Urinary bladder (tissue), 4 donors: ENCODE data around the gene KRCC1. TPM values are rescaled to one million over a fixed set of nuclear protein-coding genes. Genes with fewer than 3 reads are reported as not detected.

Source experiments
- DNase-seq: peaks from one replicate; pipeline ENCODE4 v3.0.0-alpha.2; 2015; ENCODE audit errors: extremely low spot score
- H3K27ac ChIP-seq: one replicate; pipeline ENCODE4 v1.5.1; 2013; ENCODE audit warnings: low read depth, mild to moderate bottlenecking, moderate library complexity
- H3K36me3 ChIP-seq: one replicate; pipeline ENCODE4 v1.6.1; 2013; ENCODE audit warnings: mild to moderate bottlenecking, moderate library complexity; ENCODE audit not compliant: insufficient read depth
- H3K4me1 ChIP-seq: one replicate; pipeline ENCODE4 v1.6.1; 2013; ENCODE audit warnings: mild to moderate bottlenecking, moderate library complexity; ENCODE audit not compliant: insufficient read depth
- H3K4me3 ChIP-seq: one replicate; pipeline ENCODE4 v1.5.1; 2013; ENCODE audit warnings: low read depth, low read length
- WGBS: extraction: QIAGEN DNeasy Blood & Tissue Kit; methylation state at CpG from one replicate; pipeline ENCODE4 v1.1.7; 2013; 5-methylcytosine and 5-hydroxymethylcytosine counted together
- polyA plus RNA-seq: library from polyadenylated mRNA; stranded (reverse); fragments of 200-250 nt; gene quantifications from one replicate; pipeline ENCODE4 v1.2.3, GENCODE V29; 2013
- total RNA-seq: library from RNA; depleted of rRNA; stranded (reverse); fragments of >200 nt; gene quantifications from one replicate; pipeline ENCODE4 v1.2.3, GENCODE V29; 2014
- donor health status: healthy with polysubstance abuse.
- donor health status: healthy.

Gene KRCC1
- 35.3 TPM for total RNA-seq
- polyA plus RNA-seq = 28.0 TPM

- peak within 1 kb of the TSS; percentile 87 for H3K4me3 ChIP-seq
- DNase-seq = peak; percentile 82
- H3K27ac ChIP-seq = peak within 1 kb of the TSS; percentile 98
- no peaks in the 10 kb centered on the region for H3K4me1 ChIP-seq
- WGBS = under 1% methylated on average over 77 of the region's 77 CpGs
- H3K36me3 ChIP-seq = no peaks in the 10 kb centered on the region
These were observed at the start of gene KRCC1 for GRCh38 chr2:88055371-88056128. Gene KRCC1, minus strand, starts transcription at chr2:88055783. Its CDS starts 27,220 bp downstream, at chr2:88028563.

- Histone ChIP-seq H3K27ac (no peak overlapping the region), H3K4me3 (no peak overlapping the region), H3K4me1 (no peaks in the 10 kb centered on the region), H3K36me3 (no peaks in the 10 kb centered on the region)
- 71% methylated on average over 3 of the region's 3 CpGs for WGBS
- DNase-seq = no peak
These were observed 44.9 kb upstream of the KRCC1 start for GRCh38 chr2:88100489-88100858.

- DNase-seq = no peak
- Histone ChIP-seq H3K27ac (no peak overlapping the region), H3K4me3 (no peak overlapping the region), H3K36me3 (no peaks in the 10 kb centered on the region), H3K4me1 (no peaks in the 10 kb centered on the region)
- WGBS = 39% methylated on average over 5 of the region's 5 CpGs
These were observed 44.4 kb upstream of the KRCC1 start for GRCh38 chr2:88099798-88100488.

- H3K4me1 ChIP-seq = no peaks in the 10 kb centered on the region
- no peak overlapping the region for H3K27ac ChIP-seq
- H3K4me3 ChIP-seq = no peak overlapping the region
- no peak for DNase-seq
- no peaks in the 10 kb centered on the region for H3K36me3 ChIP-seq
These were observed 42.9 kb upstream of the KRCC1 start for GRCh38 chr2:88098558-88098900.

- no peak for DNase-seq
- Histone ChIP-seq H3K4me1 (no peaks in the 10 kb centered on the region), H3K4me3 (no peak overlapping the region), H3K27ac (no peak overlapping the region), H3K36me3 (no peaks in the 10 kb centered on the region)
- WGBS = 72% methylated on average over 4 of the region's 4 CpGs
These were observed 42.4 kb upstream of the KRCC1 start for GRCh38 chr2:88097891-88098557.

GRCh38 chr2:88097192-88097591 lies 41.6 kb upstream of the KRCC1 start:
- no peak overlapping the region for H3K4me3 ChIP-seq
- no peaks in the 10 kb centered on the region for H3K36me3 ChIP-seq
- 70% methylated on average over 3 of the region's 3 CpGs for WGBS
- no peak overlapping the region for H3K27ac ChIP-seq
- no peaks in the 10 kb centered on the region for H3K4me1 ChIP-seq
- DNase-seq = no peak

- H3K4me3 ChIP-seq = no peak overlapping the region
- no peaks in the 10 kb centered on the region for H3K4me1 ChIP-seq
- H3K27ac ChIP-seq = no peak overlapping the region
- no peak for DNase-seq
- 80% methylated on average over 5 of the region's 5 CpGs for WGBS
- no peaks in the 10 kb centered on the region for H3K36me3 ChIP-seq
These were observed 41.1 kb upstream of the KRCC1 start for GRCh38 chr2:88096708-88097107.

- no peak for DNase-seq
- Histone ChIP-seq H3K4me1 (no peaks in the 10 kb centered on the region), H3K36me3 (no peaks in the 10 kb centered on the region), H3K4me3 (no peak overlapping the region), H3K27ac (no peak overlapping the region)
- WGBS = 84% methylated on average over 3 of the region's 3 CpGs
These were observed 39.4 kb upstream of the KRCC1 start for GRCh38 chr2:88095022-88095421.

GRCh38 chr2:88092773-88093172 lies 37.2 kb upstream of the KRCC1 start:
- Histone ChIP-seq H3K36me3 (no peaks in the 10 kb centered on the region), H3K27ac (no peak overlapping the region), H3K4me1 (no peaks in the 10 kb centered on the region), H3K4me3 (no peak overlapping the region)
- no peak for DNase-seq

GRCh38 chr2:88091943-88092342 lies 36.4 kb upstream of the KRCC1 start:
- WGBS = 87% methylated on average over 3 of the region's 3 CpGs
- H3K36me3 ChIP-seq = no peaks in the 10 kb centered on the region
- no peak for DNase-seq
- no peaks in the 10 kb centered on the region for H3K4me1 ChIP-seq
- no peak overlapping the region for H3K4me3 ChIP-seq
- no peak overlapping the region for H3K27ac ChIP-seq

GRCh38 chr2:88090446-88091283 lies 35.1 kb upstream of the KRCC1 start:
- Histone ChIP-seq H3K4me1 (no peaks in the 10 kb centered on the region), H3K36me3 (no peaks in the 10 kb centered on the region), H3K4me3 (no peak overlapping the region), H3K27ac (no peak overlapping the region)
- DNase-seq = no peak
- 74% methylated on average over 8 of the region's 8 CpGs for WGBS

GRCh38 chr2:88088999-88089398 lies 33.4 kb upstream of the KRCC1 start:
- Histone ChIP-seq H3K4me1 (no peaks in the 10 kb centered on the region), H3K36me3 (no peaks in the 10 kb centered on the region), H3K27ac (no peak overlapping the region), H3K4me3 (no peak overlapping the region)
- 94% methylated on average over 2 of the region's 2 CpGs for WGBS
- no peak for DNase-seq

- Histone ChIP-seq H3K4me1 (no peaks in the 10 kb centered on the region), H3K27ac (no peak overlapping the region), H3K4me3 (no peak overlapping the region), H3K36me3 (no peaks in the 10 kb centered on the region)
- WGBS = 89% methylated on average over 17 of the region's 17 CpGs
- no peak for DNase-seq
These were observed 32.2 kb upstream of the KRCC1 start for GRCh38 chr2:88087763-88088162.
